ENCODE measurements around the gene C1orf50.
"Not testable (repeated sequence)": the region's sequence is repeated elsewhere in the genome, so short reads cannot be mapped to it uniquely, and the experiment has no call there.

The C1orf50 gene

DNA sequence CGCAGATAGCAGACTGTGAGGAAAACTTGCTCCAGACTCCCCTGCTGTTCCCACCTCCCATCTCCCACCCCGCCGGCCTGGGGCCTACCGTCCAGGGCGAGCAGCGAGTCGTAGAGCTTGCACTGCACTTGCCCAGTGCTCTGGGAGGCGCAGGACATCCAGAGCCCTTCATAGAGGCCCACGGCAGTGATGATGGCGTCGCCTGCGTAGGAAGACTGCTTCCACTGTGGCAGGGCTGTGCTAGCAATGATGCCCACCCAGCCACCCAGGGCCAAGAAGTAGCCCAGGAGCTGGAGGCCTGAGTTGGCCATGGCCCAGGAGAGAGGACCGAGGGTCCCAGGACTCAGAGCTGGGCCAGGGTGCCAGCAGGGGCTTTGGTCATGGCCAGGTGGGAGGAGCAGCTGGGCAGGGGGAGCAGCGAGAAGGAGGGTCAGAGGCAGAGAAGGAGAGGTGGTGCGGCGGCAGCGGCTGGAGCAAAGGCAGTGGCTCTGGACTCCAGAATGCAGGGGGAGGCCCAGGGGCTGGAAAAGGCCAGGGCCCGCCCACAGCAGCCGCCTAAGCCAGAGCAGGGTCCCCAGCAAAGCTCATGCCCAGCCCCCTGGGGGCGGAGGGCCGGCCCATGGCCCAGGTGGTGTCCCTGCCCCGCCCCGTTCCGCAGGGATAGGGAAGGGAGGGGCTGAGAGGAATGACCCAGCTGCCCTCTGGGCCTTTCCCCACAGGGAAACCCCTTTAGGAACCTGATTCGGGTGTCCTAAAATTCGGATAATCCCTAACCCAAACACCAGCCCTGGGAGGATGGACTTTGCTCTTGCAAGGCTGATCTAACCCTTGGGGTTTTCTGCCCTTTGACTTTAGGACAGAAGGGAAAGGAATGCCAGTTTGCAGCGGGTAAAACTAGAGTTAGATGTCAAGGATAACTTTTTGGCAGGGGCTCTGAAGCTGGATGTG lies 27.0 kb upstream of the C1orf50 start, which contains the start of gene CLDN19:
CLDN19 (minus strand) TSS at position 484 of the 948 bp plus-strand sequence; CDS start at position 311, 173 bp downstream.
- DNase-seq, result no peak

DNA sequence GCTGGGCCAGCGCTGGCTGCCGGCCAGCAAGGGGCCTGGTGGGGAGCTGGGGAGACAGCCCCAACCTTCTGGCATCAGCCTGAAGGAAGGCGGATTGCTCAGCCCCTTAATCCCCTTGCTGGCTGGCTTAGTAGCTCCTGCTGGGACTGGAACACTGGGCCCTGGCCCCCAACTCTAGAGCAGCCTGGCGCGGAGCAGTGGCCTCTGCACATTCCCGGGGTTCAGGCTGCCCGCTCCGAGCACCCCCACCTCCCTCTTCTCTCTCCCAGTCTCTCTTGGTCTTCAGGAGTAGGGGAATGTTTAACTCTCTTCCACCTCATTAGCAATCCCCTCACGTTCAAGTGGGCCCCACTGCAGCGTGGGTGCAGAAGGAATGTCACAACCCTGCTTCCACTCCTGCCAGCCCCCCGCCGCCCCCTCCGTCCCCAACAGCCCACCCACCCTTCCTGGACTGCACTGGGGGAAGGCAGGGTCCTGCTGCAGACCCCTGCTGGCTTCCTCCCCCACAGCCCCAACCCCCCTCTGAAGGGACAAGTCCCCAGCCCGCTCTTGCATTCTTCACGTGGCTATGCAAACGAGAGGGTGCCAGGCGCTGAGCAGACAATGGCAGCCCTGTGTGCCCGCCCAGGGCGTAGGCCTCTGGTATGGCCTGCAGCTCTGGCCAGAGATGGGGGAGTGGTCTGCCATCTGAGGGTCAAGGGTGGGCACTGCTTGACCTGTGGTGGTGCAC lies 26.0 kb upstream of the C1orf50 start:
- DNase-seq, result no peak

- DNase-seq, result no peak
Measured at GRCh38 chr1:42741706-42742105, 25.3 kb upstream of the C1orf50 start.

GRCh38 chr1:42742141-42742540 lies 24.9 kb upstream of the C1orf50 start:
- DNase-seq, result no peak

GRCh38 chr1:42742617-42743316 lies 24.3 kb upstream of the C1orf50 start:
- DNase-seq, result no peak

DNA sequence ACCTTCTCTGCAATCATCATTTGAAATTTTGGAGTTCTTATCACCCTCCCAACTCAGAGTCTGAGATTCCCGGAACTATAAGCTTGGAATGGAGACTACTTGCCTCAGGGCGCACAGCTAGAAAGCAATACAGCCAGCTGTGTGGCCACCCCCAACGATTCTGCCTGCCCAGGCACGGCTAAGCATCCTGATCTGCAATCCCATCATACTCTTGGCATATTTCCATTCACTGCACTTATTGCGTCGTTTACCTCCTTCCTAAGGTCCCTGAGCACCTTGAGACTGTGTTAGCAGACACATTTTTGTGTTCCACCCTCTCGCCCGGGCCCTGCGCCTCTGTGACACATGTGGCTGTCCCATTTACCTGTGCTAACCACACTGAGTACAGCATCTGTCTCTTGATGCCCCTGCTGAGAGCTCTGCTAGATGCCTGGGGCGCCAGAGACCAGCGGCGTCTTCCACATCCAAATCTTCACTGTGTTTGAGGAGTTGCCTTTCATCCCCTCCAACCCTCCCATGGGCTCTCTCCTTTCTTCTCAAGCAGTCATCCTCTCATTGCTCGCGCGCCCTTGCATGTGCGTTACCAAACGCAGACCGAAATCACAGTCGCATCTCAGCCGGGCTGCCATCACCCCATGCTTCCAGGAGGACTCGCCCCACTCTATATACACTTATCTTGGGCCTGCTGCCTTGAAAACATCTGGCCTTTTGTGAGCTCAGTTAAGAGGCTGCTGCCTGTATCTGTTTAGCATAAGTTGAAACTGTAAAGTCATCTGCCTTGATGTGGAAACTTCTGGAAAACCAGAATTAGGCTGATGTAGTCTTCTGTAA lies 23.5 kb upstream of the C1orf50 start:
- DNase-seq, result peak; percentile 52

- DNase-seq, result no peak
Measured at GRCh38 chr1:42744148-42744413, 23.0 kb upstream of the C1orf50 start.

GRCh38 chr1:42745851-42746250 lies 21.2 kb upstream of the C1orf50 start:
- DNase-seq, result no peak

- no peak for DNase-seq
Measured at GRCh38 chr1:42746436-42747105, 20.5 kb upstream of the C1orf50 start.

DNA sequence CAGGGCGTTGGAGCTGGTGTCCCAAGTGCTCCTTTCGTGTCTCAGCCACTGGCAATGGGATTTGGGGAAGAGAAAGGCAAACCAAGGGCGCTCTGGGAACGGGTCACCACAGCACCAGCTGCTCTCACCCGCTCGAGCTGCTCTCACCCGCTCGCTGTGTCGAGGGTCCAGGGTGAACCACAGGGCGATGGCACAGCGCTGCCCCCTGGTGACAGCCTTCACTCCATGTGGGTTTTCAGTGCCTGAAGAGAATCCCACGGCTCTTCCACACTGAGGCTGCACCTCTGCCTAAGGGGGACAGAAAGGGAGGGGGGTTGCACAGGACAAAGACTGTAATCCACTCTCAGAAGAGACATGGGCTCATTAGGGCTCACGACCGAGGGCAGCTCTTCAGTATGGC lies 19.9 kb upstream of the C1orf50 start:
- DNase-seq, result no peak

- DNase-seq, result no peak
Measured at GRCh38 chr1:42748021-42748420, 19.0 kb upstream of the C1orf50 start.

GRCh38 chr1:42748461-42749410 lies 18.3 kb upstream of the C1orf50 start:
- no peak for DNase-seq

DNA sequence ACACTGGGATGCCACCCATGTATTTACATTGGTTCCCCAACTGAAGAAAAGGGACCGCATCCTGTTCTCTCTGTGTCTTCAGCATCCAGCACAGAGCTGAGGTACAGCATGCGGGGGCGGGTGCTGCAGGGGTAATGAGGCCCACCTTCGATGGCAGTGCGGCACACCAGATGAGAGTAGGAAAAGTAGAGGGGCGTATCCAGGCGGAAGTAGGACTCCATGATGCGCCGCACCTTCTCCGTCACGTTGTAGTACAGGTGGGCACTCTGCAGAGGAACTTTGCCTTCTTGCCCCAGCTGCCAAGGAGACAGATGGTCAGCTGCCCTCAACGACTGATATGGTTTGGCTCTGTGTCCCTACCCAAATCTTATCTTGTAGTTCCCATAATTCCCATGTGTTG lies 17.0 kb upstream of the C1orf50 start:
- no peak for DNase-seq

DNA sequence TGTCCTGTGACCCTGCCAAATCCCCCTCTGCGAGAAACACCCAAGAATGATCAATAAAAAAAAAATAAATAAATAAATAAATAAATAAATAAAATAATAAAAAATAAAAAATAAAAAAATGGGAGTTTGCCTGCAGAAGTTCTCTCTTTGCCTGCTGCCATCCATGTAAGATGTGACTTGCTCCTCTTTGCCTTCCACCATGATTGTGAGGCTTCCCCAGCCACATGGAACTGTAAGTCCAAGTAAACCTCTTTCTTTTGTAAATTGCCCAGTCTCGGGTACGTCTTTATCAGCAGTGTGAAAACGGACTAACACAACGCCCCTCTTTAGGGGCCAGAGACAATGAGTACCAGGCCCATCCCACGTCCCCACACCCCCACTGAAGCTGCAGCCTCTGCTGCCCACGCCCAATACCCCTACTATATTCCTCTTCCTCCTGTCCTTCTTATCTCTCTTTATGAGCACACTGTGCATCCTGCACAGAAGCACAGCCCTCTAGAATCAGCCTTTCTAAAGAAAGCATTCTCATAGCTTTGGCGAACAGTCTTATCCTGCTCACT lies 15.5 kb upstream of the C1orf50 start:
- not testable (repeated sequence) for DNase-seq

DNA sequence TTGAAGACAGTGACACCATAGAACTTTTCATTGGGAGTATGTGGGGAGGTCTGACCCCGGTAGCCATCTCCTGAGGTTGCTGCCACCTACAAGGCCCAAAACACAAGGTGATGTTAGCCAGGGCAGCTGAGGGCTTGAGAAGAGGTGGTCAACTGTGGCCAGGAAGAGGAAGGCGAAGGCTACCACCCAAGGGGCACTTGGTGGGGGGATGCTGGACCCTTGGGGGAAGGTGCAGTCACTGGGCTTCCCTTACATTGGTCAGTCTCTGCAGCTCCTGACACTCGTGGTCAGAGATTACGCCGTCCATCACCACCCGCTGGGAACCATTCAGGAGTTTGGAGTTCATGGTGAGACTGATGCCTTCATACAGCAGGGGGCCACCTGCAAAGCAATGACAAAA lies 14.8 kb upstream of the C1orf50 start:
- DNase-seq, result no peak

DNA sequence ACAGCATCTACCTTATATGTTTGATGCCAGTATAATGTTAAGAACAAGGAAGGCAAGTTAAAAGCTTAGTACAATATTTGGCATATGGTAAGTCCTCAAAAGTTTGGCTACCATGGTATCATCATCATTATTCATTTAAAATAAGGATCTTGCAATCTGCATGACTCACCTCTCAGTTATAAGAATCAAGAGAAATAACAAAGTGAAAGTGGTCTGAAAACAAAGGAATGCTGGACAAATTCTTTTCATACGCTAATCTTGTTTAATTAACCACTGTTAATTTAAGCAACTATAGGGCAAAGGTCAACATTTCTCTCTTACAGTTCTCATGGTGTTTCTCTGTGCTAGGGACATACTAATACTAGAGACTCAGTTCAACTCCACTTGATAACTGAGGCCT lies 14.0 kb upstream of the C1orf50 start:
- DNase-seq, result no peak

- DNase-seq, result peak; percentile 43
Measured at GRCh38 chr1:42756956-42757891, 9.8 kb upstream of the C1orf50 start.

DNA sequence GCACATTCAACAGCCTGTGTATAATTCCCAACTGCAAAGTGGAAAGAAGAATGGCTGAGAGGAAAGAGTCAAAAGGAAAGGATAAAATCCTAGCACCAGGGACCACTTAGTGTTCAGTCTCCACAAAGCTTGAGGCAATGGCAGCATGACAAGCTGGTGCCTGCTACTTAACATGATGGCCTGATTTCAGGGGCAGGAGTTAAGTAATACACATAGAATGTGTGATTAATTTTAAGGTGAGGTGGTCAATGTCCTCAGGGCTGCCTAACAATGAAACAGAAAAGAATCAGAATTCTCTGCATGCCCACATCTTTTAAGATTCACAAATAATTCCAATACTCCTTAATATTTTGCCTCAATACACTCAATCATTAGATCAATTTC lies 9.2 kb upstream of the C1orf50 start:
- DNase-seq, result no peak

GRCh38 chr1:42758641-42759040 lies 8.4 kb upstream of the C1orf50 start:
- DNase-seq, result no peak
